Natural killer cell (primary cell): ENCODE results near the gene ANXA5. TPM values are rescaled to one million over a fixed set of nuclear protein-coding genes. Genes with fewer than 3 reads are reported as not detected.

Experiments
- ATAC-seq, 3 donors: fragments of 150-1000 bp in 2 of 3; fragments of 200-7000 bp in 1 of 3; cut with Tn5 transposase; 1 replicate in 1 of 3; 2 replicates in 2 of 3; pipeline ENCODE4 v1.10.0; 2021; ENCODE audit warnings: mild to moderate bottlenecking in 2 of 3, moderate library complexity in 2 of 3
- DNase-seq, 2 donors: peaks; one replicate each; pipeline versions ENCODE4 v3.0.0 to v3.0.0-alpha.2; 2013 to 2021; ENCODE audit warnings: mixed read lengths in 1 of 2
- H3K27ac ChIP-seq: one replicate; pipeline ENCODE4 v1.5.1; 2013; ENCODE audit warnings: mild to moderate bottlenecking, low read length
- H3K27me3 ChIP-seq: one replicate; pipeline ENCODE4 v1.6.1; 2013; ENCODE audit warnings: low read length; ENCODE audit not compliant: control insufficient read depth, insufficient read depth
- H3K36me3 ChIP-seq: one replicate; pipeline ENCODE4 v1.6.1; 2013; ENCODE audit warnings: low read length; ENCODE audit not compliant: control insufficient read depth, insufficient read depth
- H3K4me1 ChIP-seq: one replicate; pipeline ENCODE4 v1.6.1; 2013; ENCODE audit warnings: low read length; ENCODE audit not compliant: control insufficient read depth, insufficient read depth
- H3K4me3 ChIP-seq: one replicate; pipeline ENCODE4 v1.5.1; 2013; ENCODE audit warnings: low read length
- H3K9me3 ChIP-seq: one replicate; pipeline ENCODE4 v1.6.1; 2013; ENCODE audit warnings: low read length; ENCODE audit not compliant: control insufficient read depth, insufficient read depth
- H3K27ac Mint-ChIP-seq, 2 donors: one replicate each; pipeline ENCODE4 v1.8.0; 2022; ENCODE audit warnings: mild to moderate bottlenecking in 2 of 2, mixed read lengths in 2 of 2, moderate library complexity in 1 of 2
- H3K27me3 Mint-ChIP-seq, 2 donors: one replicate each; pipeline ENCODE4 v1.8.0; 2022; ENCODE audit warnings: low read depth in 2 of 2, mixed read lengths in 2 of 2
- H3K36me3 Mint-ChIP-seq: one replicate; pipeline ENCODE4 v1.8.0; 2022; ENCODE audit warnings: mixed read lengths
- H3K4me1 Mint-ChIP-seq, 2 donors: one replicate each; pipeline ENCODE4 v1.8.0; 2022; ENCODE audit warnings: mixed read lengths in 2 of 2
- H3K4me3 Mint-ChIP-seq: one replicate; pipeline ENCODE4 v1.8.0; 2022; ENCODE audit warnings: mild to moderate bottlenecking, moderate library complexity, mixed read lengths
- H3K9me3 Mint-ChIP-seq, 2 donors: one replicate each; pipeline ENCODE4 v1.8.0; 2022; ENCODE audit warnings: mixed read lengths in 2 of 2
- CTCF ChIP-seq: fragments of 200-600 bp; IDR thresholded peaks from one replicate; pipeline ENCODE4 v1.8.0; 2022; ENCODE audit warnings: antibody characterized with exemption
- WGBS: methylation state at CpG from one replicate; pipeline ENCODE4 v1.1.7; 2013; ENCODE audit warnings: missing lambda C conversion rate; ENCODE audit not compliant: insufficient coverage; 5-methylcytosine and 5-hydroxymethylcytosine counted together
- intact Hi-C: fragments of 100-400 bp; cut with micrococcal nuclease; formaldehyde crosslinking; loops from one replicate; pipeline ENCODE4 v1.14.2; 2022
- total RNA-seq, 4 donors: library from RNA; stranded (reverse); fragments of 120-200 nt in 1 of 4; gene quantifications; one replicate each; pipeline versions ENCODE4 v1.2.3 to v1.2.4, GENCODE V29; 2013 to 2022

ANXA5 gene
- total RNA-seq, 3 donors from 2014 or later (not counting 1 experiment from before 2014, with no cell fraction given) = 24.9 to 74.4 (median 33.1) TPM

DNA sequence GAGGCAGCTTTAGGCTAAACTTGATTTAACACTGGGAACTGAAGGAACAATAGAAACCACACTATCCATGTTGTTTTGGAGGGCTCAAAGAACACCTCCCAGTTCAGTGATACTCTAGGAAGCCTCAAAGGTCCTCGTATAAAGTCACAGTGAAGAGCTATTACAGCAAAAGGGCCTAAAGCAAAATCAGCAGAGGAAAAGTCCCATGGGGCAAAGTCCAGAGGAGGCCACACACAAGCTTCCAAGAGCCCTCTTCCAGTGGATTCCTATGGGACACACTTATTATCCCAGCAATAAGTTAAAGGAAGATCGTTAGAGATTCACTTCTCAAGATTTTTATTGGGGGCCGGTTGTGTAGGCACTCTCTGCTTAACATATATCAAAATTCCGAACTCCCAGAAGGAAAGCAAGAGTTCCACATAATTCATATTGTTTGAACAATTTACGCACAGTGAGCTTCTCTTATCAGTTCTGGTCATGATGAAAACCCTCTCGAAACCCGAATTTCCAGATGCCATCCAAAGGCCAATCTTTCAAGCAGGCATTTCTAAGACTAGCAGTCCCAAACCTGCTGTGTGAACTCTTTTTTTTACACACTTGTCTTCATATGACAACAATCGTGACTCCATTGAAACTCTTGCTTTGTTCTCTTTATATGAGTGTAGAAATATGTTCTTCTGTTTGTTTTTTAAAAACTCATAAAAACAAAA is 53.7 kb downstream of the ANXA5 start:
- H3K4me3 ChIP-seq = no peak overlapping the region
- ATAC-seq (no peak), DNase-seq (no peak)
- H3K27me3 ChIP-seq = peaks cover 2% of the 10 kb centered on the region
- H3K36me3 ChIP-seq = no peaks in the 10 kb centered on the region
- no peak overlapping the region for H3K4me3 Mint-ChIP-seq
- no peak overlapping the region for H3K27ac ChIP-seq
- no peaks in the 10 kb centered on the region for H3K4me1 Mint-ChIP-seq
- no peaks in the 10 kb centered on the region for H3K36me3 Mint-ChIP-seq
- peaks cover 22 to 33% of the 10 kb centered on the region in 2 donors for H3K27me3 Mint-ChIP-seq
- no peak overlapping the region for H3K27ac Mint-ChIP-seq
- no peaks in the 10 kb centered on the region for H3K9me3 ChIP-seq
- TF ChIP-seq CTCF = no peak
- intact Hi-C loops = no loop called here
- no peaks in the 10 kb centered on the region for H3K4me1 ChIP-seq
- no peaks in the 10 kb centered on the region for H3K9me3 Mint-ChIP-seq
- WGBS = 86% methylated on average over 7 of the region's 8 CpGs

DNA sequence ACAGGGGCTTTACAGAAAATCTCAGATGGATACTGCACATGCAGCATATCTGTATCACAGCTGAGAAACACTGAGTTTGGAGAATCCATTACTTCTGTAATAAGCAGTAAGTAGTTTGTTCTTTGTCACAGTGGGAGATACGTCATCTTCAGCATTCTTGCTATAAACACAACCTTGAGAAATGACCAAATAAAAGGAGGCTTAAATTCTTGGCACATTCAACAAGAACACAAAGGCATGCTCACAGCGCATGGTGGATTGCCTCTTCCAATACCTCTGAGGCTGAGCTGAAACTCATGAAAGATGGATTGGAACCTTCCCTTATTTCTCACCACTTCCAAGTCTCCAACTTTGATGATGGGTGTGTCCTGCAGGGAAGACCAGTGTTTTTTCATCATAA is 54.5 kb downstream of the ANXA5 start:
- Mint-ChIP-seq H3K36me3 (no peaks in the 10 kb centered on the region), H3K4me1 (no peaks in the 10 kb centered on the region), H3K9me3 (no peaks in the 10 kb centered on the region), H3K4me3 (no peak overlapping the region), H3K27ac (no peak overlapping the region), H3K27me3 (peaks cover 21 to 33% of the 10 kb centered on the region in 2 donors)
- ATAC-seq (no peak), DNase-seq (no peak)
- no peaks in the 10 kb centered on the region for H3K36me3 ChIP-seq
- H3K27me3 ChIP-seq = peaks cover 2% of the 10 kb centered on the region
- no peaks in the 10 kb centered on the region for H3K4me1 ChIP-seq
- no peak overlapping the region for H3K4me3 ChIP-seq
- H3K27ac ChIP-seq = no peak overlapping the region
- no peaks in the 10 kb centered on the region for H3K9me3 ChIP-seq
- TF ChIP-seq CTCF = no peak
- 90% methylated on average over 2 of the region's 2 CpGs for WGBS
- intact Hi-C loops = no loop called here

DNA sequence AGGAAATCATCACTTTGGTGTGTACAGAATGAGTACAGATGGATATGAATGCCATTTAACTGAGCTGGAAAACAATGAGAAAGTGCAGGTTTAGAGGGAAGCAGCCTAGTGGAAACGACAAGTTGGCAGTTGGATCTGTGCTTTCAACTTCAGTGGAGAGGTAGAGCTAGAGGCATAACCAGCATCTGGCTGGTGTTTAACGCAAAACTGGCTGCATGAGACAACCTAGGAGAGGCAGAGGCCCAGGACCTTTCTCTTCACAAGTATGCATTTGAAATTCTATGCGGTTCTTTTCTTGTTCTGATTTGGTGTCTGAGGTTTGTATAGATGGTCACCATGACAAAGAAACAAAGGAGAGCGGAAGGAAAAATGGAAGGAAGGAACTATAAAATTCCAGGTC is 63.1 kb downstream of the ANXA5 start:
- Mint-ChIP-seq H3K9me3 (no peaks in the 10 kb centered on the region), H3K4me1 (no peaks in the 10 kb centered on the region), H3K36me3 (no peaks in the 10 kb centered on the region), H3K27ac (no peak overlapping the region), H3K4me3 (no peak overlapping the region), H3K27me3 (peaks cover 12 to 22% of the 10 kb centered on the region in 2 donors)
- H3K36me3 ChIP-seq = no peaks in the 10 kb centered on the region
- DNase-seq (no peak), ATAC-seq (no peak)
- no peaks in the 10 kb centered on the region for H3K4me1 ChIP-seq
- TF ChIP-seq CTCF = no peak
- WGBS = 74% methylated on average over 3 of the region's 4 CpGs
- no peaks in the 10 kb centered on the region for H3K9me3 ChIP-seq
- H3K27ac ChIP-seq = no peak overlapping the region
- no peak overlapping the region for H3K4me3 ChIP-seq
- intact Hi-C loops = no loop called here
- peaks cover 4% of the 10 kb centered on the region for H3K27me3 ChIP-seq

DNA sequence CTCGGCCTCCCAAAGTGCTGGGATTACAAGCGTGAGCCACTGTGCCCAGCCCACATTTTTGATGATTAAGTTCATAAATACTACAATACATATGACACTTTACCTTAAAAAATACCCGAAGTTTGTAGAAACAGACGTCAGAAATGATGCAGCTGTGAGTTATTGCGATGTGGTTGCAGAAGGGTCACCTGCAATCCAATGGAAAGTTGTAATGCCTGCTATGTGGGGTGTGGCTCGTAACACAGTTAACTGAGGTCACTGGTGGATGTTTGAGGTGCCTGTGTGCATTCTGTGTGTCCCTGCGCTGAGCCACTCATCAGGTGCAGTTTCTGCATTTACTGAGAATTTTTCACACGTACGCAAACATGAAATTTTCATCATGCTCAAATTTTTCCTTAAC is 64.1 kb downstream of the ANXA5 start:
- H3K9me3 Mint-ChIP-seq = no peaks in the 10 kb centered on the region
- intact Hi-C loops = no loop called here
- Histone ChIP-seq H3K9me3 (no peaks in the 10 kb centered on the region), H3K27me3 (peaks cover 5% of the 10 kb centered on the region), H3K36me3 (no peaks in the 10 kb centered on the region), H3K27ac (no peak overlapping the region), H3K4me3 (no peak overlapping the region), H3K4me1 (no peaks in the 10 kb centered on the region)
- no peaks in the 10 kb centered on the region for H3K4me1 Mint-ChIP-seq
- TF ChIP-seq CTCF = no peak
- 86% methylated on average over 7 of the region's 9 CpGs for WGBS
- no peaks in the 10 kb centered on the region for H3K36me3 Mint-ChIP-seq
- ATAC-seq = no peak
- peaks cover 8 to 22% of the 10 kb centered on the region in 2 donors for H3K27me3 Mint-ChIP-seq
- DNase-seq = no peak
- H3K27ac Mint-ChIP-seq = no peak overlapping the region
- no peak overlapping the region for H3K4me3 Mint-ChIP-seq
